ENCODE measurements around the gene CHRM4. TPM values are rescaled to one million over a fixed set of nuclear protein-coding genes. Genes with fewer than 3 reads are reported as not detected.

CHRM4 gene
- total and polyA plus RNA-seq, 12 donors: 0.14 to 0.81 (median 0.39) TPM; not detected in 6

- peaks cover 20 to 41% of the 10 kb centered on the region in 2 donors for H3K4me1 ChIP-seq (replicated peaks in 1 of 2)
- no peaks in the 10 kb centered on the region for H3K27me3 ChIP-seq
- TF ChIP-seq CTCF (IDR thresholded peaks at IDR 0.05) (no peak), POLR2A (IDR thresholded peaks at IDR 0.05) (no peak)
- intact Hi-C loops (cut with DNase I): no loop called here
- no peaks in the 10 kb centered on the region for H3K9me3 ChIP-seq (replicated peaks in 1 of 3)
- DNase-seq: peak; percentile 72 to 92 (median 84)
- H3K36me3 ChIP-seq (replicated peaks in 1 of 2): peaks cover 0 to 3% of the 10 kb centered on the region in 2 donors
- peak overlapping the region in 4 of 5 donors; percentile 72 to 93 (median 83) for H3K27ac ChIP-seq
- 29 to 47% (median 36%) methylated on average over 6 to 9 of the region's 9 CpGs for WGBS, 4 donors
- peak overlapping the region in 1 of 4 donors; percentile 45 for H3K4me3 ChIP-seq
These were observed 28.6 kb downstream of the CHRM4 start for GRCh38 chr11:46363031-46363407.

GRCh38 chr11:46362156-46363030 lies 29.2 kb downstream of the CHRM4 start:
- Histone ChIP-seq H3K27ac (peak overlapping the region in 4 of 5 donors; percentile 72 to 93 (median 83)), H3K36me3 (replicated peaks in 1 of 2) (no peaks in the 10 kb centered on the region), H3K9me3 (replicated peaks in 1 of 3) (no peaks in the 10 kb centered on the region), H3K4me1 (replicated peaks in 1 of 2) (peaks cover 20 to 37% of the 10 kb centered on the region in 2 donors), H3K4me3 (peak overlapping the region in 1 of 4 donors; percentile 45), H3K27me3 (no peaks in the 10 kb centered on the region)
- TF ChIP-seq CTCF (IDR thresholded peaks at IDR 0.05) (no peak), POLR2A (IDR thresholded peaks at IDR 0.05) (no peak)
- DNase-seq: no peak
- WGBS, 4 donors: 71 to 77% (median 74%) methylated on average over 9 to 20 of the region's 20 CpGs
- intact Hi-C loops (cut with DNase I): no loop called here

- Histone ChIP-seq H3K36me3 (replicated peaks in 1 of 2) (no peaks in the 10 kb centered on the region), H3K9me3 (replicated peaks in 1 of 3) (no peaks in the 10 kb centered on the region), H3K27me3 (no peaks in the 10 kb centered on the region), H3K4me3 (peak overlapping the region in 1 of 4 donors; percentile 13), H3K27ac (peak overlapping the region in 4 of 5 donors; percentile 42 to 93 (median 74)), H3K4me1 (replicated peaks in 1 of 2) (peaks cover 20 to 37% of the 10 kb centered on the region in 2 donors)
- intact Hi-C loops (cut with DNase I): no loop called here
- TF ChIP-seq POLR2A (IDR thresholded peaks at IDR 0.05): peak in 1 of 2 donors; percentile 31
- TF ChIP-seq CTCF (IDR thresholded peaks at IDR 0.05): no peak
- 31 to 47% (median 39%) methylated on average over 10 to 26 of the region's 26 CpGs for WGBS, 4 donors
- peak in 4 of 7 donors; percentile 56 to 90 (median 60) for DNase-seq
These were observed 30.1 kb downstream of the CHRM4 start for GRCh38 chr11:46361283-46362155.

- Histone ChIP-seq H3K36me3 (replicated peaks in 1 of 2) (no peaks in the 10 kb centered on the region), H3K4me1 (replicated peaks in 1 of 2) (peaks cover 20 to 37% of the 10 kb centered on the region in 2 donors), H3K9me3 (replicated peaks in 1 of 3) (no peaks in the 10 kb centered on the region), H3K27me3 (no peaks in the 10 kb centered on the region), H3K4me3 (no peak overlapping the region), H3K27ac (peak overlapping the region in 4 of 5 donors; percentile 42 to 93 (median 74))
- WGBS, 4 donors: 52 to 70% (median 58%) methylated on average over 6 to 7 of the region's 7 CpGs
- TF ChIP-seq POLR2A (IDR thresholded peaks at IDR 0.05) (no peak), CTCF (IDR thresholded peaks at IDR 0.05) (no peak)
- DNase-seq: no peak
- intact Hi-C loops (cut with DNase I): no loop called here
These were observed 30.7 kb downstream of the CHRM4 start for GRCh38 chr11:46360878-46361277.
